ENCODE data around the gene MRPL43.

GRCh38 chr10:100966887-100967286 lies 20.4 kb downstream of the MRPL43 start:
- TF ChIP-seq CTCF (IDR thresholded peaks at IDR 0.05) (no peak), POLR2AphosphoS5 (IDR thresholded peaks at IDR 0.05) (no peak)

Data from suprapubic skin (tissue), 3 donors.